Measurements from ENCODE around the gene FAM184A.
"Not testable (repeated sequence)": the region's sequence is repeated elsewhere in the genome, so short reads cannot be mapped to it uniquely, and the experiment has no call there.

Gene FAM184A, protein sequence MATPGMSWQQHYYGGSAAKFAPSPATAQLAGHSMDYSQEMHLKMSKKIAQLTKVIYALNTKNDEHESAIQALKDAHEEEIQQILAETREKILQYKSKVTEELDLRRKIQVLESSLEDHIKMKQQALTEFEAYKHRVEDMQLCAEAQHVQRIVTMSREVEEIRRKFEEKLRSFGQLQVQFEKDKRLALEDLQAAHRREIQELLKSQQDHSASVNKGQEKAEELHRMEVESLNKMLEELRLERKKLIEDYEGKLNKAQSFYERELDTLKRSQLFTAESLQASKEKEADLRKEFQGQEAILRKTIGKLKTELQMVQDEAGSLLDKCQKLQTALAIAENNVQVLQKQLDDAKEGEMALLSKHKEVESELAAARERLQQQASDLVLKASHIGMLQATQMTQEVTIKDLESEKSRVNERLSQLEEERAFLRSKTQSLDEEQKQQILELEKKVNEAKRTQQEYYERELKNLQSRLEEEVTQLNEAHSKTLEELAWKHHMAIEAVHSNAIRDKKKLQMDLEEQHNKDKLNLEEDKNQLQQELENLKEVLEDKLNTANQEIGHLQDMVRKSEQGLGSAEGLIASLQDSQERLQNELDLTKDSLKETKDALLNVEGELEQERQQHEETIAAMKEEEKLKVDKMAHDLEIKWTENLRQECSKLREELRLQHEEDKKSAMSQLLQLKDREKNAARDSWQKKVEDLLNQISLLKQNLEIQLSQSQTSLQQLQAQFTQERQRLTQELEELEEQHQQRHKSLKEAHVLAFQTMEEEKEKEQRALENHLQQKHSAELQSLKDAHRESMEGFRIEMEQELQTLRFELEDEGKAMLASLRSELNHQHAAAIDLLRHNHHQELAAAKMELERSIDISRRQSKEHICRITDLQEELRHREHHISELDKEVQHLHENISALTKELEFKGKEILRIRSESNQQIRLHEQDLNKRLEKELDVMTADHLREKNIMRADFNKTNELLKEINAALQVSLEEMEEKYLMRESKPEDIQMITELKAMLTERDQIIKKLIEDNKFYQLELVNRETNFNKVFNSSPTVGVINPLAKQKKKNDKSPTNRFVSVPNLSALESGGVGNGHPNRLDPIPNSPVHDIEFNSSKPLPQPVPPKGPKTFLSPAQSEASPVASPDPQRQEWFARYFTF

DNA sequence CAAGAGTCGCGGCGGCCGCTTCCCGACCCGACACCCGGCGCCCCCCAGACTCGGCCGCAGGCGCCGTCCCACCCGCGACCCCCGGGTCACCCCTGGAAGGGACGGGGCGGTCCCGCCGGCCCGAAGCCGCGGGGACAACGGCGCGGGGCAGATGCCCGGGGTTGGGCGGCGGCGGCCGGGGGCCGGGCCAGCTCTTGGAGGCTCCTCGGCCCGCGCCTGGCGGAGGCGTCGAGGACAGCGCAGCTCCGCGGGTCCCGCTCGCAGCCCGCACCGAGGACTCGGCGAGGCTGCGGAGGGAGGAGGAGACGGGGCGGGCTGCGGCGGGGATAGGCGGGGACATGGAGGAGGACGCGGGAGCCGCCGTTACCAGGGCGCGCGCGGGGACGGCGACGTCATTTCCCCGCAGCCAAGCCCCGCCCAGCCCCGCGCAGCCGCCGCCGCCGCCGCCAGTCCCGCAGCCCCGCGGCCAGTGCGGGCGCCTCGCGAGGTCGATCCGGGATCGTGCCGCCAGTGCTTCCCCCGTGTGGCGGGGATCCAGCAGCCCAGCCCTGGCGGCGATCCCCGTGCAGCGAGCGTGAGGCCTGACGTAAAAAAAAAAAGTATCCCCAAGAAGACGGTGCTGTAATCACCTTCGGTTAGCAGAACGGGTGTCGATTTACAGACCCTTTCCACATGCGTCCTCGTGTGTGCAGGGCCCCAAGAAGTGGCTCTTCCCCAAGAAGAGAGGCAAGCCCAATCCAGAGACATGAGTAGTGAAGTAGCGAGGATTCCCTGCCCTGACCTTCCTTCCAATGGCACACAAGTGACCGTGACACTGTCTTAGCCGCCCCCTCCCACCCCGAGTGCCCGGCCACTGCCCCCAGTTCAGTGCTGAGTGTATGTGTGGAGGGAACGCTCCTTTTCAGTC, at the start of gene FAM184A:
FAM184A (minus strand) TSS at position 289 of the 907 bp plus-strand sequence. CDS start 365 bp downstream, outside the sequence.
- DNase-seq (ENCODE audit: insufficient read length, low spot score) (peak; percentile 41), FAIRE-seq (no peak)

DNA sequence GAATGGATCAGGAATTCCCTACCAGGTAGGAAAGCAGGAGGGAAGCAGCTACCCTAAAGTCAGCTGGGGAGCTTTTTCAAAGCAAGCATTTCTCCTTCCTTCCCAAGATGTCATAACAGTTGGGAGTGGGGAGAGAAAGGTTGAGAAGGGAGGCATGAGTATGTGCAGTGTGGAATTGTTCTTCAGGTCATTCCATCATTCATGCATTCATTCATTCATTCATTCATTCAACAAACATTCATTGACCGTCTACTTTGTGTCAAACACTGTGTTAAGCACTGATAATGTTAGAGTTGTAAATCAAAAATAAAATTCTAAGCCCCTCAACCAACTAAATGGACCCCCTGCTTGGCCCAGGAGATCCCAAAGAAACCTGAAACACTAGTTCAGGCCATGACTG, 49.2 kb upstream of the FAM184A start:
- FAIRE-seq, result no peak
- no peak for DNase-seq (ENCODE audit: insufficient read length, low spot score)

DNA sequence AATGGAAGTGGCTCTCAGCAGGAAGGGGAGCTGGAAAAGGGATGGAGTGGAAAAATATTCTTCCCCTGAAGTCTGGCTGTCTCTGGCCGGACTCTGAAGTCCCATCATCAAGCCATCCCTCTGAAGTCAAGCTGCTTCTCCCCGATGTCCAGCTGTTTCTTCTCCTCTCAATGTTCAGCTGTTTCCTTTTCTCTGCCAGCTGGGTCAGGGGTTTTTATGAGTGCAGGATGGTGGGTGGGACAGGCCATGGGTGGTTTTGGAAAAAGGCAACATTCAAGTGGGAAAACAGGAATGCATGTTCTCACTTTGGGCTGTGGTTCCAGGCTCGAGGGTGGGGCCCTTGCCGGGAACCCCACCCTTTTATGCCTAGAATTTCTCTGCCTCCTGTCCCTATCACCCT, 48.4 kb upstream of the FAM184A start:
- no peak for DNase-seq (ENCODE audit: insufficient read length, low spot score)
- no peak for FAIRE-seq

DNA sequence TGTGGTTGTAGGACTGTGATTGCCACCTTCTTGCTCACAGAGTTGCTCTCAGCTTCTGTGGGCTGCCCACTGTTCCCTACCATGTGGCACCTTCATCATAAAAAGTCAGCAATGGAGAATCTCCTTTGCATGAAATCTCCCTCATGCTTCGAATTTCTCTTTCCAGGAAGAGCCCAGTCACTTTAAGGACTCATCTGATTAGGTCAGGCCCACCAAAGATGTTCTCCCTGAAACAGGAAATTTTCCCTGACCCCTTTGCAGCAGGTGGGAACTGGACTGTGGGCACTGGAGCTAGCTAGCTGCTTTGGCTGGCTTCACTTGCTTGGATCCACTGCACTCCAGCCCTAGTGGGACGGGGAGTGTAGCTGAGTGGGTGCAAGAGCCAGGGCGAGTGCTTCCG, 47.7 kb upstream of the FAM184A start:
- FAIRE-seq (no peak), DNase-seq (ENCODE audit: insufficient read length, low spot score) (no peak)

GRCh38 chr6:119125576-119125975, 47.1 kb upstream of the FAM184A start:
- no peak for DNase-seq (ENCODE audit: insufficient read length, low spot score)
- no peak for FAIRE-seq

DNA sequence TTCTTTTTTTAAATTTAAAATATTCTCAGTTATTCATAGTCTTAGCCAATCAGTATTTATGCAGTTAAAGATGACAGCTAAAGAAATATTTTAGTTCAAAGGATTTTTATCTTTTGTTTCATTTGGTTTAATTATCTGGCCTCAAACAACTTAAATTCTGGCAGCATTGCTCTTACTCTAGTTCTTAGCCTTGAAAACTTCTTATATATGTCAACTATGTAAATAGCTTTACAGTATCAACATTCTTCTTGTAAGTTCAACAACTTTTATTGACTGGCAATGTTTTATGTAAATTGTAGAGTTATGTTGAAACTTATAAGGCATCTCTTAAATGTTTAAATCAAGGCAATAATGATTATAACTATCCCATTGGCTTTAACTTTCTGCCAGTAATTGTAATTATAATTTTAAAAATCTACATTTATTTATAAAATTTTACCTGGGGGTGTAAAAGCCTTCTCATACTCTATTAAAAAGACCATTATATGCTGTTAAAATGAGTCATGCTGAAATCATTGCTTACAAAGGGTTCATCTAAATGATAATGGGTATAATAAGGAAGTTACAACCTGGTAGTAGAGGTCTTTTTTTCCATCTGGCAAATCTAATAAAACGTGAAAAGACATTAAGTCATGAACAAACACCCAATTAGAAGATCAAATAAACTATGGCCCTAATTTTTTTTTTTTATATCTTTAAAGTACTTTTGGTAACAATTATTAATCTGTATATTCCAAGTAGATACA, 45.8 kb upstream of the FAM184A start:
- no peak for DNase-seq (ENCODE audit: insufficient read length, low spot score)
- no peak for FAIRE-seq

DNA sequence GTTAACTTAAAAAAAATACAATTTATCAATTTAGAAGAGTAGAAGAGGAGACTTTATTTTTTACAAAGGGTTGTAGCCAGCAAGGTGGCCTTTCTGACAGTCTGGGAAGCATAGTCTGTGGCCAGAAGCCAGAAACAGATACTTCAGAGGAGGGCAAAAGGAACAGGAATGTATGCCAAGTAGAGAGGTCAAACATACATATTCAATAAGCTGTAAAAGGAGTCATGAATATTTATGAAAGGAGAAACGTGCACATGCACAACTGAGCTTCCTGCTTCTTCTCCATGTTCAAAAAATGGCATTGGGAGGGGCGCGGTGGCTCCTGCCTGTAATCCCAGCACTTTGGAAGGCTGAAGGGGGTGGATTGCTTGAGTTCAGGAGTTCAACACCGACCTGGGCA, 43.9 kb upstream of the FAM184A start:
- FAIRE-seq, result no peak
- DNase-seq (ENCODE audit: insufficient read length, low spot score), result no peak

DNA sequence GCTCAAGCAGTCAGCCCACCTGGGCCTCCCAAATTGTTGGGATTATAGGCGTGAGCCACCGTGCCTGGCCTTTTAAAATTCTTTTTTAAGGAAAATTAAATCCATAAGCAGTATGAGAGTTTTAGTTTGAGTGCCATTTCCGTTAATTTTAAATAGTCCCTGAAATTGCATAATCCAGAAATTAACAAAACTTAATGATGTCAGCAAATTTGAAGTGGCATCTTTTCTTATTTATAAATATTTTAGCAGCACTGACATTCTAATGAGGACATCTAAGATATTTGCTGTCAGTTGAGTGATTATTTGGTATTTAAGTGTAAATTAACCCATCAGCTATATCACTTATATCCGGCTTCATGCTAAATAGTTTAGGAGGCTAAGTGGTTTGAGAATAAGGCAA, 42.9 kb upstream of the FAM184A start:
- no peak for DNase-seq (ENCODE audit: insufficient read length, low spot score)
- FAIRE-seq, result no peak

- DNase-seq (ENCODE audit: insufficient read length, low spot score), result no peak
- FAIRE-seq, result no peak
These were observed 41.5 kb upstream of the FAM184A start for GRCh38 chr6:119119989-119120388.

GRCh38 chr6:119119062-119119461, 40.6 kb upstream of the FAM184A start:
- not testable (repeated sequence) for FAIRE-seq; DNase-seq (ENCODE audit: insufficient read length, low spot score)

DNA sequence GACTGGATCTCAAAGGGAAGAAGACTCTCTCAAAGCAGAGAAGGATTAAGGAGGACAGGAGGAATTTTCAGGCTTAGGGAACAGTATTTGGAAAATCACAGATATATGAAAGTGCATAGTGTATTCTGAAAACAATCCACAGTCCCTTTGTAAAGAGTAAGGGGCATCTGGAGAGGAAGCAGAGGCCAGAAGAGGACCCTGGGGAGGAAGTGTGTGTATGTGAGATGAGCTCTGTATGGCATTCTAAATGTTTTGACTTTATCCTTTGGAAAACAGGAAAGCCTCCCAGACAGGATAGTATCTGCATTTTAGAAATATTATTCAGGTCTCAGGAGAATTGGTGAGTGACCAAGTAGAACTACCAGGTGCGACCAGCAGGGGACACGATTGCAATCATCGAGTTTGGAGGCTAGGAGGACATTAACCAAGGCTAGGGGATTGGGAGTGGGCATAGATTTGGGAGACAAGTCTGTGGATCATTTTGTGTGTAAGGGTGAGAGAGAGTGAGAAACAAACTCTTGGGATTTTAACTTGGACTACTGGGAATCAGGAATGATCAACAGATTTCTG, 38.3 kb upstream of the FAM184A start:
- FAIRE-seq (no peak), DNase-seq (ENCODE audit: insufficient read length, low spot score) (no peak)

- DNase-seq (ENCODE audit: insufficient read length, low spot score) (no peak), FAIRE-seq (no peak)
These were observed 35.5 kb upstream of the FAM184A start for GRCh38 chr6:119113961-119114360.

DNA sequence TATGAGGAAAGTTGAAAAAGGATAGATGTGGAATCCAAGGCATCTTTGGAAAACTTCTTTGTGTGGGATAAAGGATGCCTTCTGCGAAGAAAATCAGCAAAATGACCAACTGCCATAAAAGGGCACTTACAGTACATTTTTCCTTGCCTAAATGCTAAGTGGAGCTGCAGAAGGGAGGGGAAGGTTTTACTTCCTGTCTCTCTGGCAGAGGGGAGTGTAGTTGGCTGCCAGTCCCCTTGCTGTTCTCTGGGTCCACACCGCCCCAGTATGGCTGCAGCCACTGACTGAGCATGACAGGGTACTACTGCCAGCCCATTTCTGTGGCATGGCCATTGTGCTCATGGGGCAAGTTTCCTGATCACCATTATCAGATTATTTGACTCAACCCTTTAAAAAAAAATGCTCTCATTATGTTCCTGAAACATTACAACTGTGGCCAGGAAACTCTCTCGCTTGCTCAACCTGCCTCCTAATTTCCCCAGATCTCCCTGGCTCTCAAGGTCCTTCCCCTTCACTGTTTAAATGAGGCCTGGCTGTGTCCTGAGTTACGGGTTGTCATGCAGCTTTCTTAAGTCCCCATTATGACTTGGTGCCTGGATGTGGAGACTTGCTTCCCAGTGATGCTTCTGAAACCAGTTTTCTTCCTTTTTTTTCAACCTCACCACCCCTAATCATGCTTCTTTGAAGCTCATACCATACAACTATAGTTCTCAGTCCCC, 34.5 kb upstream of the FAM184A start:
- FAIRE-seq, result peak; percentile 4

DNA sequence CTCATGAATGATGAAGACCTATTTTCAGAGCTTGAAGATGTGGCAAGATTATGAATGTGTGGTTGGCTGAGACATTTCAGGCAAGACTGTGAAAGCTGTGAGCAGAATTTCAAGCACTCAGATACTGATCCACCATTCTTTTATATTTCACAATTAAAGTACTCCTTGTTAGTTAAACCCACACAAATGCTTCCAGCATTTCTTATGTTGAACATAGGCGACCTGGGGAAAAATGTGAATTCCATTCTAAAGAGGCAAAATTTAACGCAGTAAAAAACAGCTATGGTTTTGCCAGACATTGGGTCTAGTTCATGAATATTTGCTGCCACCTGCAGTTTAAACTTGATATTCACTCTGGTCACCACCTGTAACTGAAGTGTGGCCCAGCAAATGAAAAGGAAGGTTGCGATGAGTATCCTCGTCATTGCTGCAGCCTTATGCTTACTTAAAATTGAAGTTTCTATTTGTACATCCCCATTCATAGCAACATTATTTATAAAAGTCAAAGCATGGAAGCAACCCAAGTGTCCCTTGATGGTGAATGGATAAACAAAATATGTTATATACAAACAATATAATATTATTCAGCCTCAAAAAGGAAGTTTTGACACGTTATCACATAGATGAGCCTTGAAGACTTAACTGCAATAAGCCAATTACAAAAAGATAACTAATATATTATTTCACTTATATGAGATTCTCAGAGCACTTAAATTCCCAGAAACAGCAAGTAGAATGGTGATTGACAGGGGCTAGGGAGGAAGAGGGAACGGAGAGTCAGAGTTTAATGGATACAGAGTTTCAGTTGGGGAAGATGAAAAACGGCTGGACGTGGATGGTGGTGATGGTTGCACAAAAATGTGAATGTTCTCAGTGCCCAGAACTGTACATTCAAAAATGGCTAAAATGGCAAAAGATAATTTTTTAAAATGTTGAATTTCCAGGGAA, 32.4 kb upstream of the FAM184A start:
- peak; percentile 15 for DNase-seq (ENCODE audit: insufficient read length, low spot score)
- peak; percentile 93 for FAIRE-seq

More for the DNA sequence above, 34.5 kb upstream of the FAM184A start:
- DNase-seq (ENCODE audit: insufficient read length, low spot score), result no peak

DNA sequence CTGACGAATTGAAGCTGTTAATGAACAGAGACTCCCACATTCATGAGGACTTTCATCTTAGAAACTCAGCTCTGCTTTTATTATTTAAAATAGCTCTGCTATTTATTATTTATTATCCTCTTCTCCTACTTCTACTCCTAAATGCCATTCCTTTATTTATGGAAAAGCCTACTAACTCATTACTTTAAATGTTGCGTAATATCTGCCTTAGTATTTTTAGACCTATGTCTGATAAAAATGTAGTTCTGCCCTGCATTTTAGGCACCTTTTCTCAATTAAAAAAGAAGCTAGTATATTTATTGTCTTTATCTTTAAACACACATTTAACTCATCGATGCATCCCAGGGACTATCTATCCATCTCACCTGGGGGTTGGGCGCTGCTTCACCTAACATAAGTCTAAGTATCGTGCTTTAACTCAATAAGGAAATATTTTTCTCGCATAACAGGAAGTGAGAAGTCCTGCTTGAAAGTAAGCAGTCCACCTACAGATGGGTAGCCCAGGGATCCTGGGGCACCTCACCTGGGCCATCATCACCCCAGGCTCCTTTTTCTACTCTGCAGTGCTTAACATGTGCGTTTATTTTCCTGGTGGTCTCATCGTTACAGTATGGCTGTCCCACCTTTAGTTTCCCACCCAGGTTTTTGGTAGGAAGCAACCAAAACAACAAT, 31.3 kb upstream of the FAM184A start:
- DNase-seq (ENCODE audit: insufficient read length, low spot score) (no peak), FAIRE-seq (no peak)

DNA sequence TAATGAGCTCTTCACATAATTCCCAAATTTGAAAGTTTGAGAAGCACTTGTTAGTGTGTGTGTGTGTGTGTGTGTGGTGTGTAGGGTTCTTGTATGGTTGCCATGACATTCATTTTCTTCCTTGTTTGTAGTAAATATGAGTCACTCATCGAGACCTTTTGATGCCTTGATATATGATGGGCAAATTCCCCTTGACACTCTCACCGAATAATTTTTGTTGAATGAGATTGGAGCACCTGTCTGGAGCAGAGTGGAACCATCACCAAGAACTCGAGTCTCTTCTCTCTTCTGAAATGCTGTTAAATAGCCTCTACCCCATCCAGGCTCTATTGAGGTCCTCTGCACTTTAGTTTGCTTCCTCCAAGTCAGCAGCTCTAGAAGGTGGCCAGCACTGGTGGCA, 29.6 kb upstream of the FAM184A start:
- FAIRE-seq (no peak), DNase-seq (ENCODE audit: insufficient read length, low spot score) (no peak)

- no peak for FAIRE-seq
- DNase-seq (ENCODE audit: insufficient read length, low spot score), result no peak
These were observed 26.8 kb upstream of the FAM184A start for GRCh38 chr6:119105282-119105681.
